Measurements from ENCODE around the gene CYP26C1. TPM values are rescaled to one million over a fixed set of nuclear protein-coding genes. Genes with fewer than 3 reads are reported as not detected.
A peak's percentile ranks its signal among the peaks of the same experiment; 100 is the strongest.

Gene CYP26C1
- total and polyA plus RNA-seq, 9 of the 15 experiments (the other 6 are each of a cell fraction or from before 2014, with no cell fraction given), result 0.07 to 0.09 (median 0.07) TPM; not detected in 6

- no peaks in the 10 kb centered on the region for H3K27me3 ChIP-seq (ENCODE audit: control insufficient read depth in 2 of 2, insufficient read depth in 2 of 2, low read length in 2 of 2)
- ChIA-PET POLR2A (no interaction called here), CTCF (ENCODE audit: low intra/inter-chr PET ratio) (interaction anchor here (1.0 kb wide), 1 partner anchor 216 kb away, joined by 3 read pairs; no protein-coding TSS in a partner anchor)
- H2AFZ ChIP-seq (ENCODE audit: low read depth, low read length), result peak overlapping the region; percentile 76
- H3K4me1 ChIP-seq (replicated peaks in 1 of 2; ENCODE audit: control insufficient read depth in 2 of 2, insufficient read depth in 2 of 2, low read length in 2 of 2), result peaks cover 28 to 67% of the 10 kb centered on the region in 2 experiments; a peak in 4 of 5 replicates
- DNase-seq (ENCODE audit: extremely low read depth in 1 of 4, low spot score in 3 of 4) (no peak), ATAC-seq (no peak), FAIRE-seq (no peak)
- intact Hi-C loops (cut with micrococcal nuclease), result loop anchor here (10.0 kb wide), 1 partner anchor 478 kb away; the partner anchor contains the start of gene KIF11
- peaks cover 2% of the 10 kb centered on the region; the same call in 1 of the 2 replicates for H3K9me3 ChIP-seq (replicated peaks; ENCODE audit: control insufficient read depth, insufficient read depth, low read depth, low read length)
- no TSS peak for BruUV-seq (replicated peaks)
- 75% methylated on average over 16 of the region's 34 CpGs for WGBS (ENCODE audit: insufficient coverage, low coverage, missing lambda C conversion rate)
- H3K4me3 ChIP-seq, result peak overlapping the region; percentile 40
- H3K36me3 ChIP-seq (ENCODE audit: control insufficient read depth, insufficient read depth, low read length), result no peaks in the 10 kb centered on the region
- H3K9ac ChIP-seq (ENCODE audit: insufficient read depth in 1 of 2, low read depth in 2 of 2, low read length in 2 of 2), result peak overlapping the region; percentile 82 to 88
- no peaks in the 10 kb centered on the region for H4K20me1 ChIP-seq (replicated peaks; ENCODE audit: control insufficient read depth, insufficient read depth, low read length)
- no peaks in the 10 kb centered on the region for H3K79me2 ChIP-seq (ENCODE audit: control insufficient read depth, insufficient read depth, low read length)
- in situ Hi-C loops (cut with MboI), result no loop called here
- H3K4me2 ChIP-seq (ENCODE audit: insufficient read depth, low read length), result peak overlapping the region; percentile 75
- peak overlapping the region; percentile 80; the same call in 2 of the 3 replicates for H3K27ac ChIP-seq (ENCODE audit: extremely low read depth, low read depth, low read length)
- no peaks in the 10 kb centered on the region for H3K9me1 ChIP-seq (ENCODE audit: control insufficient read depth, insufficient read depth, low read length)
- TF ChIP-seq RBBP5 (IDR thresholded peaks at IDR 0.05; ENCODE audit: borderline replicate concordance, insufficient read depth, low read length, poor library complexity, severe bottlenecking), result peak; percentile 8
- TF ChIP-seq TBL1XR1 (IDR thresholded peaks at IDR 0.05; ENCODE audit: low read length in 2 of 2), result no peak
- TF ChIP-seq, protein P1, sequence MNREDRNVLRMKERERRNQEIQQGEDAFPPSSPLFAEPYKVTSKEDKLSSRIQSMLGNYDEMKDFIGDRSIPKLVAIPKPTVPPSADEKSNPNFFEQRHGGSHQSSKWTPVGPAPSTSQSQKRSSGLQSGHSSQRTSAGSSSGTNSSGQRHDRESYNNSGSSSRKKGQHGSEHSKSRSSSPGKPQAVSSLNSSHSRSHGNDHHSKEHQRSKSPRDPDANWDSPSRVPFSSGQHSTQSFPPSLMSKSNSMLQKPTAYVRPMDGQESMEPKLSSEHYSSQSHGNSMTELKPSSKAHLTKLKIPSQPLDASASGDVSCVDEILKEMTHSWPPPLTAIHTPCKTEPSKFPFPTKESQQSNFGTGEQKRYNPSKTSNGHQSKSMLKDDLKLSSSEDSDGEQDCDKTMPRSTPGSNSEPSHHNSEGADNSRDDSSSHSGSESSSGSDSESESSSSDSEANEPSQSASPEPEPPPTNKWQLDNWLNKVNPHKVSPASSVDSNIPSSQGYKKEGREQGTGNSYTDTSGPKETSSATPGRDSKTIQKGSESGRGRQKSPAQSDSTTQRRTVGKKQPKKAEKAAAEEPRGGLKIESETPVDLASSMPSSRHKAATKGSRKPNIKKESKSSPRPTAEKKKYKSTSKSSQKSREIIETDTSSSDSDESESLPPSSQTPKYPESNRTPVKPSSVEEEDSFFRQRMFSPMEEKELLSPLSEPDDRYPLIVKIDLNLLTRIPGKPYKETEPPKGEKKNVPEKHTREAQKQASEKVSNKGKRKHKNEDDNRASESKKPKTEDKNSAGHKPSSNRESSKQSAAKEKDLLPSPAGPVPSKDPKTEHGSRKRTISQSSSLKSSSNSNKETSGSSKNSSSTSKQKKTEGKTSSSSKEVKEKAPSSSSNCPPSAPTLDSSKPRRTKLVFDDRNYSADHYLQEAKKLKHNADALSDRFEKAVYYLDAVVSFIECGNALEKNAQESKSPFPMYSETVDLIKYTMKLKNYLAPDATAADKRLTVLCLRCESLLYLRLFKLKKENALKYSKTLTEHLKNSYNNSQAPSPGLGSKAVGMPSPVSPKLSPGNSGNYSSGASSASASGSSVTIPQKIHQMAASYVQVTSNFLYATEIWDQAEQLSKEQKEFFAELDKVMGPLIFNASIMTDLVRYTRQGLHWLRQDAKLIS (CRISPR knock-in tag; IDR thresholded peaks at IDR 0.05), result no peak
Observed at GRCh38 chr10:93072713-93073538, 12.3 kb downstream of the CYP26C1 start.

Measured in K562 (cell line).